Measurements from ENCODE around the gene USP6NL. TPM values are rescaled to one million over a fixed set of nuclear protein-coding genes. Genes with fewer than 3 reads are reported as not detected.
A peak's percentile ranks its signal among the peaks of the same experiment; 100 is the strongest.

Gene USP6NL
- total RNA-seq, 1 donor from 2014 or later: 35.1 TPM

GRCh38 chr10:11560076-11560709, 51.3 kb downstream of the USP6NL start:
- no peak for DNase-seq (ENCODE audit: low spot score in 2 of 2)
- FAIRE-seq: no peak

GRCh38 chr10:11557967-11558366, 53.5 kb downstream of the USP6NL start:
- FAIRE-seq (no peak), DNase-seq (ENCODE audit: low spot score in 2 of 2) (no peak)

- DNase-seq (ENCODE audit: low spot score in 2 of 2) (no peak), FAIRE-seq (no peak)
These were observed 53.9 kb downstream of the USP6NL start for GRCh38 chr10:11557513-11557912.

GRCh38 chr10:11555556-11555955, 55.9 kb downstream of the USP6NL start:
- no peak for FAIRE-seq

GRCh38 chr10:11553773-11554381, 57.6 kb downstream of the USP6NL start:
- DNase-seq (ENCODE audit: low spot score in 2 of 2): no peak
- FAIRE-seq: no peak

More at GRCh38 chr10:11555556-11555955, 55.9 kb downstream of the USP6NL start:
- DNase-seq (ENCODE audit: low spot score in 2 of 2): no peak

- peak in 1 of 2 donors; percentile 18 for DNase-seq (ENCODE audit: low spot score in 2 of 2)
- FAIRE-seq: no peak
These were observed 59.4 kb downstream of the USP6NL start for GRCh38 chr10:11551916-11552602.

- DNase-seq (ENCODE audit: low spot score in 2 of 2) (no peak), FAIRE-seq (no peak)
These were observed 60.3 kb downstream of the USP6NL start for GRCh38 chr10:11551104-11551503.

GRCh38 chr10:11548768-11549099, 62.7 kb downstream of the USP6NL start:
- DNase-seq (ENCODE audit: low spot score in 2 of 2) (no peak), FAIRE-seq (no peak)

- no peak for FAIRE-seq
- DNase-seq (ENCODE audit: low spot score in 2 of 2): no peak
These were observed 63.2 kb downstream of the USP6NL start for GRCh38 chr10:11548065-11548767.

GRCh38 chr10:11546581-11546980, 64.9 kb downstream of the USP6NL start:
- FAIRE-seq: no peak

GRCh38 chr10:11541296-11541695, 70.2 kb downstream of the USP6NL start:
- no peak for DNase-seq (ENCODE audit: low spot score in 2 of 2)
- FAIRE-seq: no peak

More at GRCh38 chr10:11546581-11546980, 64.9 kb downstream of the USP6NL start:
- DNase-seq (ENCODE audit: low spot score in 2 of 2): no peak

- FAIRE-seq (no peak), DNase-seq (ENCODE audit: low spot score in 2 of 2) (peak in 1 of 2 donors; percentile 11)
These were observed 72.1 kb downstream of the USP6NL start for GRCh38 chr10:11539191-11539868.

GRCh38 chr10:11538834-11539190, 72.6 kb downstream of the USP6NL start:
- FAIRE-seq: no peak

GRCh38 chr10:11536228-11536627, 75.2 kb downstream of the USP6NL start:
- DNase-seq (ENCODE audit: low spot score in 2 of 2) (no peak), FAIRE-seq (no peak)

More at GRCh38 chr10:11538834-11539190, 72.6 kb downstream of the USP6NL start:
- no peak for DNase-seq (ENCODE audit: low spot score in 2 of 2)

GRCh38 chr10:11535346-11535959, 76.0 kb downstream of the USP6NL start:
- FAIRE-seq: no peak
- no peak for DNase-seq (ENCODE audit: low spot score in 2 of 2)

- FAIRE-seq (no peak), DNase-seq (ENCODE audit: low spot score in 2 of 2) (no peak)
These were observed 78.1 kb downstream of the USP6NL start for GRCh38 chr10:11533328-11533781.

- DNase-seq (ENCODE audit: low spot score in 2 of 2) (no peak), FAIRE-seq (no peak)
These were observed 79.1 kb downstream of the USP6NL start for GRCh38 chr10:11532306-11532705.

- DNase-seq (ENCODE audit: low spot score in 2 of 2): no peak
- no peak for FAIRE-seq
These were observed 80.6 kb downstream of the USP6NL start for GRCh38 chr10:11530806-11531205.

GRCh38 chr10:11529276-11529903, 82.1 kb downstream of the USP6NL start:
- FAIRE-seq (no peak), DNase-seq (ENCODE audit: low spot score in 2 of 2) (no peak)

GRCh38 chr10:11528286-11528685, 83.2 kb downstream of the USP6NL start:
- DNase-seq (ENCODE audit: low spot score in 2 of 2) (no peak), FAIRE-seq (no peak)

Measured in frontal cortex (tissue), 4 donors.